HG03439 (cell line): ENCODE measurements around the gene DCDC2.
"Not testable (repeated sequence)": the region's sequence is repeated elsewhere in the genome, so short reads cannot be mapped to it uniquely, and the experiment has no call there.

Experiments
- ATAC-seq: cut with Tn5 transposase; IDR thresholded peaks from one replicate; pipeline ENCODE4 v1.9.1; 2021; ENCODE audit warnings: mild to moderate bottlenecking, moderate library complexity; ENCODE audit not compliant: unreplicated experiment

Gene DCDC2

GRCh38 chr6:24381476-24382219 lies 23.8 kb upstream of the DCDC2 start:
- no peak for ATAC-seq

- ATAC-seq: no peak
These were observed 20.7 kb upstream of the DCDC2 start for GRCh38 chr6:24378473-24379097.

- ATAC-seq: no peak
These were observed 19.0 kb upstream of the DCDC2 start for GRCh38 chr6:24376871-24377270.

- ATAC-seq: no peak
These were observed 16.8 kb upstream of the DCDC2 start for GRCh38 chr6:24374612-24375011.

GRCh38 chr6:24365103-24365633 lies 7.3 kb upstream of the DCDC2 start:
- ATAC-seq: not testable (repeated sequence)

GRCh38 chr6:24362363-24362762 lies 4.5 kb upstream of the DCDC2 start:
- not testable (repeated sequence) for ATAC-seq

GRCh38 chr6:24359640-24360454 lies 2.0 kb upstream of the DCDC2 start:
- ATAC-seq: peak; percentile 85

GRCh38 chr6:24358219-24358821 lies 461 bp upstream of the DCDC2 start:
- ATAC-seq: no peak

- ATAC-seq: no peak
These were observed 1.4 kb downstream of the DCDC2 start for GRCh38 chr6:24356310-24356973.

- ATAC-seq: no peak
These were observed 2.5 kb downstream of the DCDC2 start for GRCh38 chr6:24355393-24355792.

- no peak for ATAC-seq
These were observed 4.0 kb downstream of the DCDC2 start for GRCh38 chr6:24353861-24354260.

- ATAC-seq: no peak
These were observed 5.4 kb downstream of the DCDC2 start for GRCh38 chr6:24352434-24352833.

GRCh38 chr6:24344976-24345375 lies 12.9 kb downstream of the DCDC2 start:
- no peak for ATAC-seq

GRCh38 chr6:24340998-24341938 lies 16.6 kb downstream of the DCDC2 start:
- no peak for ATAC-seq

- no peak for ATAC-seq
These were observed 17.9 kb downstream of the DCDC2 start for GRCh38 chr6:24339932-24340331.

GRCh38 chr6:24334285-24334684 lies 23.6 kb downstream of the DCDC2 start:
- ATAC-seq: no peak

GRCh38 chr6:24332317-24332716 lies 25.5 kb downstream of the DCDC2 start:
- ATAC-seq: no peak

GRCh38 chr6:24330137-24330732 lies 27.6 kb downstream of the DCDC2 start:
- ATAC-seq: no peak

- ATAC-seq: no peak
These were observed 28.4 kb downstream of the DCDC2 start for GRCh38 chr6:24329451-24329850.
